GM18498 (cell line): ENCODE results near the gene AGPAT3.

Source experiments
- ATAC-seq: cut with Tn5 transposase; IDR thresholded peaks from one replicate; pipeline ENCODE4 v1.9.1; 2021; ENCODE audit warnings: mild to moderate bottlenecking, moderate library complexity; ENCODE audit not compliant: unreplicated experiment

AGPAT3 gene

GRCh38 chr21:43861706-43862105, 3.3 kb upstream of the AGPAT3 start:
- ATAC-seq = no peak

- peak; percentile 16 for ATAC-seq
Measured at GRCh38 chr21:43864313-43864961, 586 bp upstream of the AGPAT3 start.

GRCh38 chr21:43865540-43866259, 677 bp downstream of the AGPAT3 start:
- peak; percentile 43 for ATAC-seq

- ATAC-seq = no peak
Measured at GRCh38 chr21:43866260-43866629, 1.2 kb downstream of the AGPAT3 start.

- no peak for ATAC-seq
Measured at GRCh38 chr21:43866659-43867331, 1.8 kb downstream of the AGPAT3 start.

- ATAC-seq = no peak
Measured at GRCh38 chr21:43867332-43867703, 2.3 kb downstream of the AGPAT3 start.

GRCh38 chr21:43867948-43868347, 2.9 kb downstream of the AGPAT3 start:
- ATAC-seq = no peak

- no peak for ATAC-seq
Measured at GRCh38 chr21:43868461-43868860, 3.4 kb downstream of the AGPAT3 start.

- no peak for ATAC-seq
Measured at GRCh38 chr21:43869486-43870325, 4.7 kb downstream of the AGPAT3 start.

GRCh38 chr21:43871487-43871886, 6.5 kb downstream of the AGPAT3 start:
- no peak for ATAC-seq

- no peak for ATAC-seq
Measured at GRCh38 chr21:43872531-43873197, 7.6 kb downstream of the AGPAT3 start.

GRCh38 chr21:43873673-43874072, 8.7 kb downstream of the AGPAT3 start:
- no peak for ATAC-seq

- no peak for ATAC-seq
Measured at GRCh38 chr21:43874085-43874805, 9.2 kb downstream of the AGPAT3 start.

GRCh38 chr21:43876605-43877004, 11.6 kb downstream of the AGPAT3 start:
- no peak for ATAC-seq

- no peak for ATAC-seq
Measured at GRCh38 chr21:43877936-43878575, 13.0 kb downstream of the AGPAT3 start.

GRCh38 chr21:43879348-43880110, 14.5 kb downstream of the AGPAT3 start:
- ATAC-seq = no peak

GRCh38 chr21:43880111-43880985, 15.3 kb downstream of the AGPAT3 start:
- no peak for ATAC-seq

- ATAC-seq = no peak
Measured at GRCh38 chr21:43881283-43881682, 16.3 kb downstream of the AGPAT3 start.
